IPS-15b (cell line): ENCODE data around the gene CTDSPL.

ENCODE experiments used
- H3K27me3 ChIP-seq: one replicate; pipeline ENCODE4 v1.6.1; 2013; ENCODE audit warnings: low read length; ENCODE audit not compliant: control insufficient read depth, insufficient read depth
- H3K36me3 ChIP-seq: one replicate; pipeline ENCODE4 v1.6.1; 2013; ENCODE audit warnings: low read length; ENCODE audit not compliant: control insufficient read depth, insufficient read depth
- H3K4me1 ChIP-seq: one replicate; pipeline ENCODE4 v1.6.1; 2013; ENCODE audit warnings: mild to moderate bottlenecking, low read length; ENCODE audit not compliant: control insufficient read depth, insufficient read depth
- H3K4me3 ChIP-seq: one replicate; pipeline ENCODE4 v1.5.1; 2013; ENCODE audit warnings: low read depth, low read length
- H3K9ac ChIP-seq: one replicate; pipeline ENCODE4 v1.6.1; 2013; ENCODE audit warnings: low read depth, mild to moderate bottlenecking, low read length
- H3K9me3 ChIP-seq: one replicate; pipeline ENCODE4 v1.6.1; 2013; ENCODE audit warnings: mild to moderate bottlenecking, low read length; ENCODE audit not compliant: control insufficient read depth, insufficient read depth

CTDSPL gene

DNA sequence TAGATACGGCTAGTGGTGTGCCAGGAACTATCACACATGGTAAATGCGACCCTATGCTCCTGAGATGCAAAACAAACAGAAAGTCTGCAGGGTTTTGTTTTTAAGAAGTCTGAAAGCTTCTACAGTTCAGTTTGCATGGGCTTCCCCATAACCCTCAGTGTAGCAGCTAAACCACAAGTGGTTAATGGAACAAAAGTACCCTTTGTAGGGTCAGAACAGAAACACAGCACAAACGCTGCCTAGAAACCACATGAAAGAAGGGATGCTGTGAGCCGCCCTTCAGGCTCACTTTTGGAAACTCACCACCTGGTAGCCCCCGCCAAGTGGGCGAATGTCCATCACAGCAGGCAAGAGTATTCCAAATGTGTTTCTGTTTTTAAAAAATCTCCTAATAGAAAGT lies 46.2 kb downstream of the CTDSPL start:
- Histone ChIP-seq H3K4me1 (peaks cover 11% of the 10 kb centered on the region), H3K9me3 (no peaks in the 10 kb centered on the region), H3K9ac (no peak overlapping the region), H3K27me3 (no peaks in the 10 kb centered on the region), H3K36me3 (no peaks in the 10 kb centered on the region), H3K4me3 (no peak overlapping the region)

DNA sequence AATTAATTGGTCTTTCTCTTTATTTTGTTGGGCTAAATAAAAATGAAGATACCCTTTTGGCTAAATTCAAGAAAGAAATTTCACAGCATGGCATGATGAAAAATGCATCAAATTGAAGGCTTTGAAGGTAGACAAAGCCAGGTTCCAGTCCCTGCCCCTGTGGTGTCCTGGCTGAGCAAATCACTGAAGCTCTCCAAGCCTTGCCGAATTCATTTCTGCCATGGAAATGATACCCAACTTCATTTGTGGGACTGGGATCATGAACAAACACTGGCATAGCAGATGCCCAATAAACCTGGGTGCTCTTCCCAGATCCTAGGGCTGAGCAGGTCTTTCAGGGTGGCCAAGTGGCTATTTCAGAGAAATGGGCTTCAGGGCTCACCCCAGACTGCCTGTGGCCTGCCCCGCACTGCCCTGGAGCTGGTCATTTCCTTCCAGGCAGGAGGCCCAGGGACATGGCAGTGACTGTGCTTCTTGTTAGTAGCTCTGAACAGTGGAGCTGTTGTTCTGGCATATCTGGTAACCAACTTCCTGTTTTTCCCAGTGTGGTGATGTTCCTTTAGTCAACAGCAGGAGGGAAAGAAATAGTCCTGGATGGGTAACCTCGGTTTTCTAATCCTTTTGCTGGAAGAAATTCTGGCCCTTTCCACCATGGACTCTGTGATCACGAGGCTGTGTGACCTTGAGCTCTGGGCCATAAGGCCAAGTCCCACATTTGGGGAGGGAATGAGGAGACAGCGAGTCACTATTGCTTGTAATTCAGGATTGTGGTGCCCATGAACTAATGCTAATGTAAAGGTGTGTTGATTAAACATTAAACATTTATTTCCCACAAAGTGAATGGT lies 47.6 kb downstream of the CTDSPL start:
- no peaks in the 10 kb centered on the region for H3K27me3 ChIP-seq
- no peak overlapping the region for H3K4me3 ChIP-seq
- H3K9me3 ChIP-seq: no peaks in the 10 kb centered on the region
- peaks cover 11% of the 10 kb centered on the region for H3K4me1 ChIP-seq
- no peaks in the 10 kb centered on the region for H3K36me3 ChIP-seq
- no peak overlapping the region for H3K9ac ChIP-seq

DNA sequence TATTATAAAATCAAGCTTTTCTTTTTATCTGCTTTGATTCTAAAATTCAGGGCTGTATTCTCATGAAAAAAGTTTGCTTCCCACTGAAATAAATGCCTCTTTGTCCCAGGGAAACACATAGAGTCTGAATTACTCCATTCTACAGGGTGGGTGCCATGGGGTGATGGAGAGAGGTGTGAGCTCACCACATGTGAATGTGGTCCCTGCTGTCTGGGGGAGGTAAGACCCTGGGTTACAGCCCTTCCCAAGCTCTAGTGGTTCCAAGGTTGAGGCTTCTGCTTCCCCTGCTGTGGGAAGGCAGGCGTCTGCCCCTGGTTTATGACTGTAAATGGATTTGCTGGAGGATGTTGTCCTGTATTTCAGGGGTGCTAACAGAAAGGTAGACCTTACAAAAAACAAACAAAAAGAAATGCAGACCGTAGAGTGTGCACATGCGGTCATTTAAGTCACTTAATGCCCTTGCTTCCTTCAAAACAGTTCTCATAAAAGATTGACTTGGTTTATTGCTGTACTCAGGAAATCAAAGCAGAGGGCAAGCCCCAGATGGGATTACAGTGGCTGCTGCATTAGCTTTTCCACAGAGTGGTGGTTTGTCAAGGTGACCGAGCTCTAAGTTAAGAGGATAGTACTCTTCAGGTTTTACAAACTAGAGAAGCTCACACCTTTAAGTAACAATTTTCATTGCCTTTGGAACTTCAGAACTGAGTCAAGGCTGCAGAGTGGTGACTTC lies 49.2 kb downstream of the CTDSPL start:
- H3K4me1 ChIP-seq: peaks cover 8% of the 10 kb centered on the region
- H3K27me3 ChIP-seq: no peaks in the 10 kb centered on the region
- H3K9ac ChIP-seq: no peak overlapping the region
- H3K4me3 ChIP-seq: no peak overlapping the region
- no peaks in the 10 kb centered on the region for H3K9me3 ChIP-seq
- H3K36me3 ChIP-seq: no peaks in the 10 kb centered on the region

DNA sequence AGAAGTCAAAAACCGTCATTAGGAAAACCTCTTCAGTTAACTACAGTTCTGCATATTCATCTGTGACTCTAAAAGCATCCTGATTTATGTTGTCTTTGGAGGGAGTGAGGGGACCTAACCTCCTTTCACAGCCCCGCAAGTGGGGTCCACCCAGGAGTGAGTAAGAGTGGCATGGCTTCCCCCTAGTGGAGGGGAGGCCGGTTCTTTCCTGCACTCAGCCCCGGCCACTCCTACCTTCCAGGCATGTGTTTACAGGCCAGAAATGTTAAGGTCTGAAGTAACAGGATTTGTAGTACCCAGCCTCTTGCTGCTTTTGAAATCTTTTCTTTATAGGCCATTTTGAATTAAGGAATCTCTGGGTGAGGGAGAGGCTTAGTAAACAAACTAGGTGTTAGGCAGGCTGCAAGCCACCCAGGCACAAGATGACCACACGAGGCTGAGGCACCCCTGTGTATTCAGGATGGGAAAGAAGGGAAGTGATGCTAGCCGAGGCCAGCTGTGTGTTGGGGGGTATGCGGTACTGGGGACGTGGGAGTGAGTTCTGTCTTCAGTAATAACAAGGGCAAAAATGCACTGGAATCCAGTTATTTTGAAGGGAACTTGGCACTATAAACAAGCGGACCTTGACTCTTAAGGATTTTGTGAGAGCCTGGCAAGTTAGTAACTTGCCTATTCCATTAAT lies 50.5 kb downstream of the CTDSPL start:
- H3K27me3 ChIP-seq: no peaks in the 10 kb centered on the region
- H3K9me3 ChIP-seq: no peaks in the 10 kb centered on the region
- H3K4me3 ChIP-seq: no peak overlapping the region
- peaks cover 2% of the 10 kb centered on the region for H3K4me1 ChIP-seq
- H3K36me3 ChIP-seq: no peaks in the 10 kb centered on the region
- H3K9ac ChIP-seq: no peak overlapping the region

DNA sequence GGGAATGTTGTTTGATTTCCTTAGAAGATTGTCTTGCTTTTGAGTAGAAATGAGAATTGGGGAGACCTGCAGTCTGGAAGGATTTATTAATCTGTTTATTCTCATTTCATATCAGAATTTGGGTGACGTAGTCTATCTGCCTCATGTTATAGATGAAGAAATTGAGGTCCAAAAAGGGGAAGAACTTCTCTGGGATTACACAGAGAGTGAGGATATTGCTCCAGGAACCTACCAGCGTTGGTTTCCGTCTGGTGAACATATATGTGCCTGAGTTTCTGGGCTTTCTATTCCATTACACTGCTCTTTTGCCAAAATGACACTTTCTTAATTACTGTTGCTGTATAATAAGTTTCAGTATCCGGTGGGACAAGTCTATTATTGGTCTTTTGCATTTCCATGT lies 51.8 kb downstream of the CTDSPL start:
- Histone ChIP-seq H3K36me3 (no peaks in the 10 kb centered on the region), H3K4me3 (no peak overlapping the region), H3K9me3 (no peaks in the 10 kb centered on the region), H3K27me3 (no peaks in the 10 kb centered on the region), H3K4me1 (peaks cover 2% of the 10 kb centered on the region), H3K9ac (no peak overlapping the region)

DNA sequence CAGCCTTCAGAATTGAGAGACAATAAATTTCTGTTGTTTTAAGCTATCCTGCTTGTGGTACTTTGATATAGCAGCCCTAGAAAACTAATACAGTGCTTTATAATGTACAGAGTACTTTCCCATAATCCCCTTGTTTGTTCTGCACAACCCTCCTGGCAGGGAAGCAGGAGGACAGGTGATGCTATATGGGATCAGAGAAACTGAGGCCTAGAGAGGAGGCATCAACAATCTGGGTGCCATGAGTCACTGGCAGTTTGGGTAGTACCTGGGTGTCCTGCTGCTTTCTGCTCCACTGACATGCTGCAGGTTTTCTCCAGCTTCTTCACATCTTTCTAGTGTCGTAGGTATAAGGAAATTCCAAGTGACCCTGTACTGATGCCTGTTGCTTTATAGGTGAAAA lies 55.0 kb downstream of the CTDSPL start:
- Histone ChIP-seq H3K9ac (peak overlapping the region; percentile 30), H3K4me1 (peaks cover 2% of the 10 kb centered on the region), H3K27me3 (no peaks in the 10 kb centered on the region), H3K36me3 (no peaks in the 10 kb centered on the region), H3K9me3 (no peaks in the 10 kb centered on the region), H3K4me3 (no peak overlapping the region)

DNA sequence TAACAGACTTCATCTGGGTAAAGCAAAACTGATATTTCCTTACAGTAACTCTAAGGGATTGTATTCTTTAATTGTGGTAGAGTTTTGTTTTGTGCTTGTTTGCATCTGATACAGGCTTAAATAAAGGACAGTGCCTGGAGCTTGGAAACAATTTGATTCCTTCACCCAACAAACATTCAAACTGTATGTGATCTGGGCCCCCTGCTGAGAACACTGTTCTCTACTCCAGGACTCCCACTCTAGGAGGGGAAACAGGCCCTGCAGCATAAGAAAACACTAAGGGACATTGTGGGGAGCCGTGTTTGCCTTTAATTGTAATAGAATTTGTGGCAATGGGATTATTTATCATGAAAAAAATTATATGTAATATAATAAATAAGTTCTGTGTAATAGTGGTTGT lies 56.9 kb downstream of the CTDSPL start:
- H3K27me3 ChIP-seq: no peaks in the 10 kb centered on the region
- peaks cover 5% of the 10 kb centered on the region for H3K4me1 ChIP-seq
- H3K36me3 ChIP-seq: no peaks in the 10 kb centered on the region
- H3K4me3 ChIP-seq: no peak overlapping the region
- H3K9me3 ChIP-seq: no peaks in the 10 kb centered on the region
- H3K9ac ChIP-seq: no peak overlapping the region

DNA sequence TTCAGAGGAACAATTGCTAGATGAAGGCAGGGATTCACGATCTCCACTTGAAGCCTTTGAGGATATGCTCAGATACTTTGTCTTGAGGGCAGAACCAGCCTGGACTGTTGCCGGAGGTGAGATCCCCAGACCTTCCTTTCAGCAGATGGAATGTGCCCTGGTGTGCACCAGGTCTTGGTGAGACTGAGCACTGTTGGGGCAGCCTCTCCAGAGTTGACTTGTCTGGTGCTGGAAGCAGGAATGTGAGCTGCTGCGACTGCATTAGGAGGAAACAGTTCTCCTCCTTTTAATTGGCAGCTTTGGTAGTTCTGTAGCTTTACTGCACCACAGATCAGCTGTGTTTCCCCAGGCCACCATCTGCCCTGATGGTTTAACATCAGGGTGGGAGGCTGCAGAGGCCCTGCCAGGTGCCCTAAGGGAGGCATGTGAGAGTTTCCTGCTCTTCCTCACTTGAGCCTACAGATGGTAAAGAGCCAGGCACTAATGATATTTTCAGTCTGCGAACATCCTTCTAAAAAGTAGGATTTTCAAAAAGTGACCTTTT lies 58.5 kb downstream of the CTDSPL start:
- no peaks in the 10 kb centered on the region for H3K36me3 ChIP-seq
- no peaks in the 10 kb centered on the region for H3K27me3 ChIP-seq
- no peak overlapping the region for H3K9ac ChIP-seq
- no peaks in the 10 kb centered on the region for H3K9me3 ChIP-seq
- no peak overlapping the region for H3K4me3 ChIP-seq
- peaks cover 5% of the 10 kb centered on the region for H3K4me1 ChIP-seq

DNA sequence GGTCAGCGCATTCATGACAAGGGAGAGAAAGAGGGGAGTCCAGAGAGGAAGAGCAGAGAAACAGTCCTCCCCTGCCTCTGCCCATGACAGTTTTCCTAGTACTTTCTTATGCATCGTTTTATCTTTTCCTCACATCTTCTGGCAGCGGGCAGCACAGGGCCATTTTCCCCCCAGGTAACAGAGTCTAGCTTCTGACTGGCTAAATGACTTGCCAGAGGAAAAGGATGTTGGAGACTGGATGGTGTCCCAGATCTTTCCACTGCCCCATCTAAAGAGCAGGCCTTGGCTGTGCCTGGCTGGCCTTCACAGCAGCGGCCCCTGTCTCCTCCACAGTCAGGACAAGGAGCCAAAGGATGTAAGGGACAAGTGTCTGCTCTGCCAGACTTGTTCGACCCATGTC lies 59.3 kb downstream of the CTDSPL start:
- H3K4me1 ChIP-seq: peaks cover 5% of the 10 kb centered on the region
- no peak overlapping the region for H3K9ac ChIP-seq
- no peak overlapping the region for H3K4me3 ChIP-seq
- no peaks in the 10 kb centered on the region for H3K9me3 ChIP-seq
- H3K36me3 ChIP-seq: no peaks in the 10 kb centered on the region
- no peaks in the 10 kb centered on the region for H3K27me3 ChIP-seq

DNA sequence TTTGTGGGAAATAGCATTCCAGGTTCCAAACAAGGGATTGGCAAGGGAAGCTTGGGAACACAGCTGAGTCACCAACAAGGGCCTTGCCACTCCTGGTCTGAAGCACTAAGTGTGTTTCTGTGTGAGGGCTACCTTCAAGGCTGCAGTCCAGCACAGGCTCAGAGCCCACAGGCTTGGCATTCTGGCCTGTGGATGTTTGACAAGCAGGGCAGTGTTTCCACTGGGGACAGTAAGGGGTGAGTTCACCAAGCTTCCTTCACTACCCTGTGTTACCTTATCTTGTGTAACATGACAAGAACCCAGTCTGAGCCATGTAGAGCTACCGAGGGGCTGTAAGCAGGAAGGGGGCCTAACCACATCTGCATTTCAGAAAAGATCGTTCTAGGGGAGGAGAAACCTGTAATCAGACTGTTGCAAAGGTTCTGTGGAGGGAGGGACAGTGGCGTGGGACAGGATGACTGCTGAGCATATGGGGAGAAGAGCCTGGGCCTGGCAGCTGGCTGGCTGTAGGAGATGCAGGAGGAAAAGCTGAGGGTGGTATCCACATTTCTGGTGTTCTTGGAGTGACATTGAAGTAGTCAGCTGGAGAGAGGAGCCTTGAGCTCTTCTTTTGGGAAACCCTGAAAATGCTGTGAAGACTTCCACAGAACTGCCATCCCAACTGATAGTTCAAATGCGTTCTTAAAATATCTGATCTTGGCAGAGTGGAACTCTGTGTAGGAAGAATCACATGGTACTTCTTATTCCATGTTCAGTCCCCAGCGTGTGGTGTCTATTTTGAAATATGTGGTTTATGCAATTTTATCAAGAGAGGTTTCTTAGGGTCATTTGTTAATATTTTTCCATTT lies 61.3 kb downstream of the CTDSPL start:
- Histone ChIP-seq H3K4me3 (no peak overlapping the region), H3K36me3 (no peaks in the 10 kb centered on the region), H3K27me3 (no peaks in the 10 kb centered on the region), H3K4me1 (peaks cover 5% of the 10 kb centered on the region), H3K9ac (no peak overlapping the region), H3K9me3 (no peaks in the 10 kb centered on the region)

DNA sequence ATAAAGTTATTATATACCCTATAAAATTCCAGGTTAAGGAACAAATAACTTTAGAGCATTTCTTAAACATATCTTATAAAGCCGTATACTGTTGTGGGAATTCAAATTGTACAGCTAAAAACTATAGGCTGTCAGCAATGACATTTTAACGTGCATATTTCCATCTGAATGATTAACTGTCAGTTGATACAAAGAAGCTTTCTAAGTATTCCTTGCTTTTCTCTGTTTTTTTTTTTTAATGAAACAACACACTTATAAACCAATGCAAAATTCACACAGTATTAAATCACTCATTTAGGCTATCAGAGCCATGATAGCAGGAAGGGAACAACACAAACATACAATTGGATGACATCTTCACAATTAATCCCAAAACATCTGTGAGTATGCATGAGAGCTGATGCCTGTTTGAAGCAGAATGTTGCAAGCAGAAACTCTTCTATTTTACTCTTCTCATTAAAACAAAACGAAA lies 61.9 kb downstream of the CTDSPL start:
- no peak overlapping the region for H3K4me3 ChIP-seq
- H3K36me3 ChIP-seq: no peaks in the 10 kb centered on the region
- H3K4me1 ChIP-seq: peaks cover 2% of the 10 kb centered on the region
- H3K9me3 ChIP-seq: no peaks in the 10 kb centered on the region
- no peak overlapping the region for H3K9ac ChIP-seq
- no peaks in the 10 kb centered on the region for H3K27me3 ChIP-seq
